Esophagus muscularis mucosa (tissue), 4 donors: ENCODE results near the gene SCN9A. TPM values are rescaled to one million over a fixed set of nuclear protein-coding genes. Genes with fewer than 3 reads are reported as not detected.
"Not testable (repeated sequence)": the region's sequence is repeated elsewhere in the genome, so short reads cannot be mapped to it uniquely, and the experiment has no call there.

Experiments
- DNase-seq: peaks from one replicate; pipeline ENCODE4 v3.0.0-alpha.2; 2017; ENCODE audit errors: extremely low spot score
- H3K27ac ChIP-seq, 4 donors: fragments of 200-600 bp; sonication (generic); replicated peaks in 1 of 4; 1 replicate in 3 of 4; 2 replicates in 1 of 4; pipeline ENCODE4 v1.5.1; 2016 to 2019; ENCODE audit warnings: mild to moderate bottlenecking in 1 of 4
- H3K27me3 ChIP-seq, 4 donors: fragments of 200-600 bp; sonication (generic); one replicate each; pipeline versions ENCODE4 v1.5.1 to v1.6.0; 2016 to 2019
- H3K36me3 ChIP-seq, 4 donors: fragments of 200-600 bp; sonication (generic); one replicate each; pipeline ENCODE4 v1.5.1; 2016 to 2019
- H3K4me1 ChIP-seq, 4 donors: fragments of 200-600 bp; sonication (generic); one replicate each; pipeline ENCODE4 v1.5.1; 2016 to 2019
- H3K4me3 ChIP-seq, 4 donors: fragments of 200-600 bp; sonication (generic); 1 replicate in 2 of 4; 2 replicates in 2 of 4; pipeline ENCODE4 v1.5.1; 2016 to 2019; ENCODE audit warnings: mild to moderate bottlenecking in 4 of 4, moderate library complexity in 1 of 4
- H3K9me3 ChIP-seq, 4 donors: fragments of 200-600 bp; sonication (generic); 1 replicate in 3 of 4; 2 replicates in 1 of 4; pipeline ENCODE4 v1.5.1; 2016 to 2019
- EP300 ChIP-seq: sonication (generic); formaldehyde crosslinking; IDR thresholded peaks from one replicate; pipeline ENCODE4 v1.6.1; 2017; ENCODE audit warnings: antibody characterized with exemption
- POLR2A ChIP-seq: fragments of 450-650 bp; IDR thresholded peaks from one replicate; pipeline ENCODE4 v1.6.1; 2017; ENCODE audit warnings: antibody characterized with exemption, moderate library complexity, mild to moderate bottlenecking, low read depth
- POLR2AphosphoS5 ChIP-seq, 2 donors: sonication (generic); formaldehyde crosslinking; IDR thresholded peaks; one replicate each; pipeline ENCODE4 v1.6.1; 2017; ENCODE audit warnings: antibody characterized with exemption in 2 of 2
- WGBS: methylation state at CpG from one replicate; pipeline ENCODE4 v1.1.5; 2018; 5-methylcytosine and 5-hydroxymethylcytosine counted together
- intact Hi-C: fragments of 100-400 bp; cut with DNase I; formaldehyde crosslinking; loops from one replicate; pipeline ENCODE4 v1.15.1; 2023
- total RNA-seq, 4 donors: library from RNA; depleted of rRNA; stranded (reverse); fragments of >200 nt; gene quantifications; one replicate each; pipeline versions ENCODE4 v1.1.0 to v1.2.1, GENCODE V29; 2016
- TF ChIP-seq, protein P1 (sequence below), 3 experiments: fragments of 200-600 bp in 2 of 3; fragments of 450-650 bp in 1 of 3; sonication (generic) in 2 of 3; IDR thresholded peaks; one replicate each; pipeline ENCODE4 v1.5.1; 2017 to 2019; ENCODE audit warnings: antibody characterized with exemption in 3 of 3, mild to moderate bottlenecking in 2 of 3, moderate library complexity in 1 of 3

Gene SCN9A
- total RNA-seq, 4 donors from 2014 or later: 4.0 to 7.8 (median 5.2) TPM

DNA sequence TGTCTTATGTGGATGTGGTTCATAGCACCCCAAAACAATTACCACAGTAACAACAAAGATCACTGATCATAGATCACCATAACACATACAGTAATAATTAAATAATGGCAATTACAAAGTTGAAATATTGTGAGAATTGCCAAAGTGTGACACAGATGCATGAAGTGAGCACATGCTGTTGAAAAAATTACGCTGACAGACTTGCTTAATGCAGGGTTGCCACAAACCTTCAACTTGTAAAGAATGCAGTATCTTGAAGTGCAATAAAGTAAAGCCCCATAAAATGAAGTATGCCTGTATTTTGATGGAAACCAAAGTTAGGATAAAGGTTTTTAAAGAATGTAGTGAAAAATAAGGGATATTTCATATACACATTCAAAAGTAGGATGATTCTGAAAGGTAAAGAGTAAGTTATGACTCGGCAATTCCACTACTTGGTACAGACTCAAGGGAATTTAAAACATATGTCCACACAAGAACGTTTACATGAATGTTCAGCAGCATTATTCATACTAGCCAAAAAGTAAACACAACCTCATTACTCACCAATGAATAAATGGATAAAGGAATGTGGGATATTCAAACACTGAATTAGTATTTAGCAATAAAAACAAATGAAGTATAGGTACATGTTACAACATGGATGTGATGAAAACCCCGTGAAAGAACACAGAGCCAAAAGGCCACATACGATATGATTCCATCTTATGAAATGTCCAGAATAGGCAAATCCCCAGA lies 61.6 kb downstream of the SCN9A start:
- WGBS: 48% methylated on average over 5 of the region's 5 CpGs
- no peak for TF ChIP-seq POLR2AphosphoS5 (IDR thresholded peaks at IDR 0.05)
- Histone ChIP-seq H3K27me3 (no peaks in the 10 kb centered on the region), H3K36me3 (no peaks in the 10 kb centered on the region), H3K27ac (no peak overlapping the region), H3K4me3 (no peak overlapping the region), H3K4me1 (no peaks in the 10 kb centered on the region), H3K9me3 (no peaks in the 10 kb centered on the region)
- no peak for DNase-seq
- intact Hi-C loops: no loop called here

DNA sequence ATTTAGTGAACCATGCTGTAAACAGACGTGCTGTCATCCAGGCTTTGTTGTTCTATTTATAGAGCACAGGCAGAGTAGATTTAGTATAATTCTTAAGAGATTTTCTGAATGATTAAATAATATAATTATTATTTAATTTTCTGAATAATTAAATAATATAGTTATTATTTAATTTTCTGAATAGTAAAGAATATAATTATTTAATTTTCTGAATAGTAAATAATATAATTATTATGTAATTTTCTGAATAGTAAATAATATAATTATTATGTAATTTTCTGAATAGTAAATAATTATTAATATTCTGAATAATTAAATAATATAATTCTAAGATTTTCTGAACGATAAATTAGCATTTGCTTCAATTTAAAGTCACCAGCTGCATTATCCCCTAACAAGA lies 62.9 kb downstream of the SCN9A start:
- H3K4me3 ChIP-seq, H3K9me3 ChIP-seq, H3K4me1 ChIP-seq, DNase-seq, intact Hi-C loops, H3K27ac ChIP-seq, H3K27me3 ChIP-seq, H3K36me3 ChIP-seq: not testable (repeated sequence)
- 0% methylated on average over 2 of the region's 2 CpGs for WGBS

DNA sequence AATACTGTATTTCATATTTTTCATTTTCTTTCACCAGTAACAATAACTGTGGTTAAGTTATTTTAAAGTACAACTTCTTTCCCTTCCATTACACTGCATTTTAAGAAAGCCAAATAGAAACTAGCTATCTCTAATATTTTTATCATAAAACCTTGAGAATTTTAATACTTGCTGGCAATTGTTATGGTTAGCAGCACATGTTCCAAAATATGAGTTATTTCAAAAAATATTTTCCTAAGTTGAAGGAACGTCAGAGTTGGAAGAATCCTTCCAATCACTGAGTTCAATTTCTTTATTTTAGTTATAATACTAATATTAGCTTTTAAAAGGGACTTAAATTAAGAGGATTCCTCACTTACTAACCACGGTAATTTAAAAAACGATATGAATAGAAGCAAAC lies 68.4 kb downstream of the SCN9A start:
- H3K27ac ChIP-seq: no peak overlapping the region
- H3K36me3 ChIP-seq: no peaks in the 10 kb centered on the region
- TF ChIP-seq POLR2A (no peak), POLR2AphosphoS5 (IDR thresholded peaks at IDR 0.05) (no peak), EP300 (no peak)
- TF ChIP-seq, protein P1, sequence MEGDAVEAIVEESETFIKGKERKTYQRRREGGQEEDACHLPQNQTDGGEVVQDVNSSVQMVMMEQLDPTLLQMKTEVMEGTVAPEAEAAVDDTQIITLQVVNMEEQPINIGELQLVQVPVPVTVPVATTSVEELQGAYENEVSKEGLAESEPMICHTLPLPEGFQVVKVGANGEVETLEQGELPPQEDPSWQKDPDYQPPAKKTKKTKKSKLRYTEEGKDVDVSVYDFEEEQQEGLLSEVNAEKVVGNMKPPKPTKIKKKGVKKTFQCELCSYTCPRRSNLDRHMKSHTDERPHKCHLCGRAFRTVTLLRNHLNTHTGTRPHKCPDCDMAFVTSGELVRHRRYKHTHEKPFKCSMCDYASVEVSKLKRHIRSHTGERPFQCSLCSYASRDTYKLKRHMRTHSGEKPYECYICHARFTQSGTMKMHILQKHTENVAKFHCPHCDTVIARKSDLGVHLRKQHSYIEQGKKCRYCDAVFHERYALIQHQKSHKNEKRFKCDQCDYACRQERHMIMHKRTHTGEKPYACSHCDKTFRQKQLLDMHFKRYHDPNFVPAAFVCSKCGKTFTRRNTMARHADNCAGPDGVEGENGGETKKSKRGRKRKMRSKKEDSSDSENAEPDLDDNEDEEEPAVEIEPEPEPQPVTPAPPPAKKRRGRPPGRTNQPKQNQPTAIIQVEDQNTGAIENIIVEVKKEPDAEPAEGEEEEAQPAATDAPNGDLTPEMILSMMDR (IDR thresholded peaks at IDR 0.05): no peak
- DNase-seq: no peak
- H3K9me3 ChIP-seq: no peaks in the 10 kb centered on the region
- H3K27me3 ChIP-seq: no peaks in the 10 kb centered on the region
- no peak overlapping the region for H3K4me3 ChIP-seq
- 71% methylated on average over 3 of the region's 3 CpGs for WGBS
- intact Hi-C loops: no loop called here
- H3K4me1 ChIP-seq: no peaks in the 10 kb centered on the region

DNA sequence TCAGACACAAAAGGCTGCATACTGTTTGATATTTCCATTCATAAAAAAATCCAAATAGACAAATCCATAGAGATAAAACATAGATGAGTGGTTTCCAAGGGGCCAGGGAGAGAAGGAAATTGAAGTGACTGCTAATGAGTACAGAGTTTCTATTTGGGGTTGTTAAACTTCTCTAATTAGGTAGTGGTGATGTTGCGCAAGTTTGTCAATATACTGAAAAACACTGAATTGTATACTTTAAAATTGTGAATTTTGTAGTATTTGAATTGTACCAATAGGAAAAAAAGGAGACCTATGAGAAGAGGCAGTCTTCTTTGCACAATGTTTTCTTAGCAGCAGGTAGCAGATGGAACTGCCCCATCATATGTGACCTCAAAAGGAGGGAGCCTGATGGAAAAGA lies 71.1 kb downstream of the SCN9A start:
- TF ChIP-seq POLR2AphosphoS5 (IDR thresholded peaks at IDR 0.05): no peak
- TF ChIP-seq, protein P1 (IDR thresholded peaks at IDR 0.05): no peak
- TF ChIP-seq POLR2A: no peak
- no peak for TF ChIP-seq EP300
- intact Hi-C loops: no loop called here

DNA sequence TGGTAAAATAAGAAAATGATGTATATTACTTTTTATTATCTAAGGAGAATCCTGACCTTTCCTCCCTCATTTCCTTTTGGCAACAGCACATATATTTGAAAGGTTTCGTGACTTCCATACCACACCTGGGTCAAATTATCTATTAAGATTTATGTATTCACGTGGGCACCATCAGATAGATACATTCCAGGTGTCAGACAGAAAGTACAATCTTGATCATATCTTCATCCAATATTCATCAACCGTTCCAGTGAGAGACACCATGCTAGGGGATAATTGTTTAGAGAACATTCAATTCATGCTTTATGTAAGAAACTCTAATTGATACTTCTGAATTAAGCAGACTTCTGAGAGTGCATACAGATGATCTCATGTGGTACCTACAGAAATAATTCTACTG lies 73.7 kb downstream of the SCN9A start:
- TF ChIP-seq EP300 (no peak), POLR2AphosphoS5 (IDR thresholded peaks at IDR 0.05) (no peak), POLR2A (no peak)
- TF ChIP-seq, protein P1 (IDR thresholded peaks at IDR 0.05): no peak
- no peaks in the 10 kb centered on the region for H3K36me3 ChIP-seq
- no peak overlapping the region for H3K4me3 ChIP-seq
- no peaks in the 10 kb centered on the region for H3K9me3 ChIP-seq
- intact Hi-C loops: no loop called here
- H3K4me1 ChIP-seq: no peaks in the 10 kb centered on the region
- WGBS: 51% methylated on average over 3 of the region's 3 CpGs
- no peak overlapping the region for H3K27ac ChIP-seq
- no peak for DNase-seq
- no peaks in the 10 kb centered on the region for H3K27me3 ChIP-seq

More for the DNA sequence above, 71.1 kb downstream of the SCN9A start:
- no peaks in the 10 kb centered on the region for H3K9me3 ChIP-seq
- no peaks in the 10 kb centered on the region for H3K4me1 ChIP-seq
- WGBS: 100% methylated on average over 1 of the region's 1 CpG
- no peak overlapping the region for H3K4me3 ChIP-seq
- no peak for DNase-seq
- H3K27me3 ChIP-seq: no peaks in the 10 kb centered on the region
- H3K27ac ChIP-seq: no peak overlapping the region
- no peaks in the 10 kb centered on the region for H3K36me3 ChIP-seq

DNA sequence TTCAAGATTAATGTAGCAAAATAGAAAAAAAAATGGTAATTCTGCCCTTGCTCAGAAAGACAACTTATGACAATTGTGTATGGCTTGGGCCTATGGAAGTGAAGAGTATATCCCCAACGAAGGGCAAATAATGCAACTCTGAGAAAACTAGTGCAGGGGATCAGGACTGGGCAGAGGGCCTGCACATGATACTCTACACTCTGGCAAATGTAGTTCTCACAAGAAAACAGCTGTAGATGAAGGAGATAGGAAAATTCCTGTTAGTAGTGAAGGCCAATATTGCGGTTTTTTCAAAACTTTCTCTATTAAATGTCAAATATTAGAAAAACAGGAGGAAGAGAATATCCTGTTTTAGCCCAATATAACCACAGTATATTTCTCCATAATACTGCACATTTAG lies 77.8 kb downstream of the SCN9A start:
- no peaks in the 10 kb centered on the region for H3K27me3 ChIP-seq
- no peak for DNase-seq
- no peak overlapping the region for H3K4me3 ChIP-seq
- no peaks in the 10 kb centered on the region for H3K9me3 ChIP-seq
- no peaks in the 10 kb centered on the region for H3K36me3 ChIP-seq
- H3K27ac ChIP-seq: no peak overlapping the region
- WGBS: 78% methylated on average over 2 of the region's 2 CpGs
- H3K4me1 ChIP-seq: no peaks in the 10 kb centered on the region
- intact Hi-C loops: no loop called here
- TF ChIP-seq POLR2AphosphoS5 (IDR thresholded peaks at IDR 0.05): no peak
- TF ChIP-seq, protein P1 (IDR thresholded peaks at IDR 0.05): no peak
